ENCODE data around the gene MCM5.
"Not testable (repeated sequence)": the region's sequence is repeated elsewhere in the genome, so short reads cannot be mapped to it uniquely, and the experiment has no call there.

MCM5 gene

GRCh38 chr22:35452810-35453743 is 53.1 kb downstream of the MCM5 start:
- Histone ChIP-seq H3K4me3 (ENCODE audit: extremely low read depth, insufficient read depth, low read length, poor library complexity, severe bottlenecking) (no peak overlapping the region), H3K4me1 (ENCODE audit: control insufficient read depth, insufficient read depth, low read length, poor library complexity, severe bottlenecking) (peaks cover 10% of the 10 kb centered on the region), H3K36me3 (ENCODE audit: control insufficient read depth, insufficient read depth, low read length) (no peaks in the 10 kb centered on the region), H3K27ac (ENCODE audit: low read depth, low read length, severe bottlenecking) (no peak overlapping the region), H3K9me3 (ENCODE audit: control insufficient read depth, low read length) (no peaks in the 10 kb centered on the region)
- WGBS, 2 experiments (ENCODE audit: insufficient coverage in 2 of 2) = 81 to 86% methylated on average over 10 to 13 of the region's 13 CpGs

GRCh38 chr22:35454416-35455054 is 54.6 kb downstream of the MCM5 start:
- peaks cover 16% of the 10 kb centered on the region for H3K4me1 ChIP-seq (ENCODE audit: control insufficient read depth, insufficient read depth, low read length, poor library complexity, severe bottlenecking)
- no peak overlapping the region for H3K27ac ChIP-seq (ENCODE audit: low read depth, low read length, severe bottlenecking)
- no peaks in the 10 kb centered on the region for H3K9me3 ChIP-seq (ENCODE audit: control insufficient read depth, low read length)
- 80 to 91% methylated on average over 5 to 7 of the region's 9 CpGs for WGBS, 2 experiments (ENCODE audit: insufficient coverage in 2 of 2)
- no peaks in the 10 kb centered on the region for H3K36me3 ChIP-seq (ENCODE audit: control insufficient read depth, insufficient read depth, low read length)
- H3K4me3 ChIP-seq (ENCODE audit: extremely low read depth, insufficient read depth, low read length, poor library complexity, severe bottlenecking) = no peak overlapping the region

- Histone ChIP-seq H3K27ac (ENCODE audit: low read depth, low read length, severe bottlenecking) (no peak overlapping the region), H3K4me1 (ENCODE audit: control insufficient read depth, insufficient read depth, low read length, poor library complexity, severe bottlenecking) (peaks cover 16% of the 10 kb centered on the region), H3K4me3 (ENCODE audit: extremely low read depth, insufficient read depth, low read length, poor library complexity, severe bottlenecking) (no peak overlapping the region), H3K9me3 (ENCODE audit: control insufficient read depth, low read length) (no peaks in the 10 kb centered on the region), H3K36me3 (ENCODE audit: control insufficient read depth, insufficient read depth, low read length) (no peaks in the 10 kb centered on the region)
- 86% methylated on average over 2 of the region's 5 CpGs; no CpG with 5 or more reads in 1 of the 2 experiments for WGBS, 2 experiments (ENCODE audit: insufficient coverage in 2 of 2)
Measured at GRCh38 chr22:35455529-35455928, 55.6 kb downstream of the MCM5 start.

GRCh38 chr22:35456757-35457156 is 56.8 kb downstream of the MCM5 start:
- Histone ChIP-seq H3K36me3 (ENCODE audit: control insufficient read depth, insufficient read depth, low read length) (no peaks in the 10 kb centered on the region), H3K9me3 (ENCODE audit: control insufficient read depth, low read length) (no peaks in the 10 kb centered on the region), H3K4me3 (ENCODE audit: extremely low read depth, insufficient read depth, low read length, poor library complexity, severe bottlenecking) (no peak overlapping the region), H3K4me1 (ENCODE audit: control insufficient read depth, insufficient read depth, low read length, poor library complexity, severe bottlenecking) (peaks cover 13% of the 10 kb centered on the region), H3K27ac (ENCODE audit: low read depth, low read length, severe bottlenecking) (no peak overlapping the region)
- WGBS, 2 experiments (ENCODE audit: insufficient coverage in 2 of 2) = 91 to 95% methylated on average over 8 to 10 of the region's 10 CpGs

GRCh38 chr22:35457729-35458546 is 58.0 kb downstream of the MCM5 start:
- H3K4me3 ChIP-seq (ENCODE audit: extremely low read depth, insufficient read depth, low read length, poor library complexity, severe bottlenecking) = no peak overlapping the region
- H3K9me3 ChIP-seq (ENCODE audit: control insufficient read depth, low read length) = no peaks in the 10 kb centered on the region
- WGBS, 2 experiments (ENCODE audit: insufficient coverage in 2 of 2) = 78 to 83% methylated on average over 7 of the region's 9 CpGs
- no peak overlapping the region for H3K27ac ChIP-seq (ENCODE audit: low read depth, low read length, severe bottlenecking)
- H3K36me3 ChIP-seq (ENCODE audit: control insufficient read depth, insufficient read depth, low read length) = no peaks in the 10 kb centered on the region
- H3K4me1 ChIP-seq (ENCODE audit: control insufficient read depth, insufficient read depth, low read length, poor library complexity, severe bottlenecking) = peaks cover 10% of the 10 kb centered on the region

- H3K27ac ChIP-seq (ENCODE audit: low read depth, low read length, severe bottlenecking) = no peak overlapping the region
- H3K9me3 ChIP-seq (ENCODE audit: control insufficient read depth, low read length) = no peaks in the 10 kb centered on the region
- peaks cover 8% of the 10 kb centered on the region for H3K4me1 ChIP-seq (ENCODE audit: control insufficient read depth, insufficient read depth, low read length, poor library complexity, severe bottlenecking)
- 79 to 85% methylated on average over 4 to 12 of the region's 18 CpGs for WGBS, 2 experiments (ENCODE audit: insufficient coverage in 2 of 2)
- no peaks in the 10 kb centered on the region for H3K36me3 ChIP-seq (ENCODE audit: control insufficient read depth, insufficient read depth, low read length)
- H3K4me3 ChIP-seq (ENCODE audit: extremely low read depth, insufficient read depth, low read length, poor library complexity, severe bottlenecking) = no peak overlapping the region
Measured at GRCh38 chr22:35458547-35459422, 58.8 kb downstream of the MCM5 start.

GRCh38 chr22:35459423-35459894 is 59.5 kb downstream of the MCM5 start:
- Histone ChIP-seq H3K36me3 (ENCODE audit: control insufficient read depth, insufficient read depth, low read length) (no peaks in the 10 kb centered on the region), H3K4me1 (ENCODE audit: control insufficient read depth, insufficient read depth, low read length, poor library complexity, severe bottlenecking) (peaks cover 8% of the 10 kb centered on the region)

GRCh38 chr22:35459976-35460375 is 60.0 kb downstream of the MCM5 start:
- H3K4me1 ChIP-seq (ENCODE audit: control insufficient read depth, insufficient read depth, low read length, poor library complexity, severe bottlenecking) = not testable (repeated sequence)
- 97 to 98% methylated on average over 9 to 10 of the region's 10 CpGs for WGBS, 2 experiments (ENCODE audit: insufficient coverage in 2 of 2)

More at GRCh38 chr22:35459423-35459894, 59.5 kb downstream of the MCM5 start:
- Histone ChIP-seq H3K27ac (ENCODE audit: low read depth, low read length, severe bottlenecking) (no peak overlapping the region), H3K9me3 (ENCODE audit: control insufficient read depth, low read length) (no peaks in the 10 kb centered on the region), H3K4me3 (ENCODE audit: extremely low read depth, insufficient read depth, low read length, poor library complexity, severe bottlenecking) (no peak overlapping the region)
- 75 to 92% methylated on average over 2 of the region's 14 CpGs for WGBS, 2 experiments (ENCODE audit: insufficient coverage in 2 of 2)

GRCh38 chr22:35460688-35461087 is 60.7 kb downstream of the MCM5 start:
- no peaks in the 10 kb centered on the region for H3K36me3 ChIP-seq (ENCODE audit: control insufficient read depth, insufficient read depth, low read length)
- no peaks in the 10 kb centered on the region for H3K9me3 ChIP-seq (ENCODE audit: control insufficient read depth, low read length)
- WGBS, 2 experiments (ENCODE audit: insufficient coverage in 2 of 2) = 93 to 95% methylated on average over 8 of the region's 8 CpGs
- no peak overlapping the region for H3K4me3 ChIP-seq (ENCODE audit: extremely low read depth, insufficient read depth, low read length, poor library complexity, severe bottlenecking)
- peaks cover 8% of the 10 kb centered on the region for H3K4me1 ChIP-seq (ENCODE audit: control insufficient read depth, insufficient read depth, low read length, poor library complexity, severe bottlenecking)
- no peak overlapping the region for H3K27ac ChIP-seq (ENCODE audit: low read depth, low read length, severe bottlenecking)

More at GRCh38 chr22:35459976-35460375, 60.0 kb downstream of the MCM5 start:
- not testable (repeated sequence) for H3K36me3 ChIP-seq (ENCODE audit: control insufficient read depth, insufficient read depth, low read length); H3K9me3 ChIP-seq (ENCODE audit: control insufficient read depth, low read length); H3K4me3 ChIP-seq (ENCODE audit: extremely low read depth, insufficient read depth, low read length, poor library complexity, severe bottlenecking); H3K27ac ChIP-seq (ENCODE audit: low read depth, low read length, severe bottlenecking)
